Superior temporal gyrus (tissue), 1 donor: ENCODE results near the gene CDH4.
"Not testable (repeated sequence)": the region's sequence is repeated elsewhere in the genome, so short reads cannot be mapped to it uniquely, and the experiment has no call there.

Source experiments
- DNase-seq: peaks from one replicate; pipeline ENCODE4 v3.0.0-alpha.2; 2016; ENCODE audit errors: extremely low spot score

The CDH4 gene

GRCh38 chr20:61253640-61254511 is 1.8 kb downstream of the CDH4 start:
- DNase-seq, result no peak

- DNase-seq, result no peak
Measured at GRCh38 chr20:61254881-61255626, 3.0 kb downstream of the CDH4 start.

- DNase-seq, result no peak
Measured at GRCh38 chr20:61256365-61256764, 4.3 kb downstream of the CDH4 start.

- DNase-seq, result no peak
Measured at GRCh38 chr20:61256824-61257223, 4.8 kb downstream of the CDH4 start.

- DNase-seq, result no peak
Measured at GRCh38 chr20:61257611-61258010, 5.5 kb downstream of the CDH4 start.

- DNase-seq, result no peak
Measured at GRCh38 chr20:61259741-61260140, 7.7 kb downstream of the CDH4 start.

GRCh38 chr20:61260905-61261304 is 8.8 kb downstream of the CDH4 start:
- no peak for DNase-seq

- no peak for DNase-seq
Measured at GRCh38 chr20:61262036-61262435, 10.0 kb downstream of the CDH4 start.

GRCh38 chr20:61262514-61262913 is 10.5 kb downstream of the CDH4 start:
- DNase-seq, result no peak

- no peak for DNase-seq
Measured at GRCh38 chr20:61263084-61263695, 11.1 kb downstream of the CDH4 start.

GRCh38 chr20:61263938-61264337 is 11.9 kb downstream of the CDH4 start:
- no peak for DNase-seq

GRCh38 chr20:61267241-61267640 is 15.2 kb downstream of the CDH4 start:
- no peak for DNase-seq

- no peak for DNase-seq
Measured at GRCh38 chr20:61268024-61268423, 16.0 kb downstream of the CDH4 start.

GRCh38 chr20:61271312-61272231 is 19.5 kb downstream of the CDH4 start:
- peak; percentile 83 for DNase-seq

- not testable (repeated sequence) for DNase-seq
Measured at GRCh38 chr20:61273024-61273423, 21.0 kb downstream of the CDH4 start.

- DNase-seq, result not testable (repeated sequence)
Measured at GRCh38 chr20:61273666-61274065, 21.6 kb downstream of the CDH4 start.

- DNase-seq, result no peak
Measured at GRCh38 chr20:61274326-61274725, 22.3 kb downstream of the CDH4 start.

GRCh38 chr20:61278296-61278695 is 26.2 kb downstream of the CDH4 start:
- no peak for DNase-seq

- no peak for DNase-seq
Measured at GRCh38 chr20:61279621-61280150, 27.6 kb downstream of the CDH4 start.

GRCh38 chr20:61280217-61280980 is 28.3 kb downstream of the CDH4 start:
- no peak for DNase-seq
